ENCODE data around the gene CSH1. TPM values are rescaled to one million over a fixed set of nuclear protein-coding genes. Genes with fewer than 3 reads are reported as not detected.
"Not testable (repeated sequence)": the region's sequence is repeated elsewhere in the genome, so short reads cannot be mapped to it uniquely, and the experiment has no call there.

The CSH1 gene
- total RNA-seq, result not detected

- ATAC-seq; DNase-seq; H3K4me1 Mint-ChIP-seq; H3K27ac Mint-ChIP-seq; H3K36me3 Mint-ChIP-seq; H3K9me3 Mint-ChIP-seq (ENCODE audit: low read depth); H3K4me3 Mint-ChIP-seq: not testable (repeated sequence)
- CTCF ChIA-PET, result interaction anchor here (1.0 to 1.6 kb wide), 2 partner anchors 8 to 83 kb away, joined by 3 to 4 read pairs; no protein-coding TSS in a partner anchor
- peaks cover 21% of the 10 kb centered on the region for H3K27me3 Mint-ChIP-seq
Measured at GRCh38 chr17:63896524-63897354, at the start of gene CSH1. TSS of gene CSH1 (minus strand) at chr17:63896574. CDS start at chr17:63896511, 63 bp downstream.

- Mint-ChIP-seq H3K4me1 (peaks cover 19% of the 10 kb centered on the region), H3K27me3 (peaks cover 24% of the 10 kb centered on the region), H3K9me3 (ENCODE audit: low read depth) (no peaks in the 10 kb centered on the region), H3K36me3 (no peaks in the 10 kb centered on the region), H3K27ac (peak overlapping the region; percentile 62), H3K4me3 (no peak overlapping the region)
- peak; percentile 24 for ATAC-seq
- no peak for DNase-seq
- CTCF ChIA-PET, result interaction anchor here (0.7 to 3.1 kb wide), 39 partner anchors 9 to 452 kb away, joined by 3 to 77 read pairs (median 7); partner anchors contain the start of genes CD79B, CSHL1, ERN1 and GH1
Measured at GRCh38 chr17:63945784-63946439, 49.5 kb upstream of the CSH1 start.

- no peaks in the 10 kb centered on the region for H3K9me3 Mint-ChIP-seq (ENCODE audit: low read depth)
- CTCF ChIA-PET, result interaction anchor here (1.4 to 3.1 kb wide), 8 partner anchors 10 to 84 kb away, joined by 3 to 77 read pairs (median 16); partner anchors contain the start of genes CD79B and GH1
- no peak overlapping the region for H3K4me3 Mint-ChIP-seq
- ATAC-seq (no peak), DNase-seq (no peak)
- peaks cover 24% of the 10 kb centered on the region for H3K27me3 Mint-ChIP-seq
- no peak overlapping the region for H3K27ac Mint-ChIP-seq
- H3K4me1 Mint-ChIP-seq, result peaks cover 19% of the 10 kb centered on the region
- H3K36me3 Mint-ChIP-seq, result no peaks in the 10 kb centered on the region
Measured at GRCh38 chr17:63944736-63945499, 48.5 kb upstream of the CSH1 start.

- H3K36me3 Mint-ChIP-seq, result no peaks in the 10 kb centered on the region
- H3K27ac Mint-ChIP-seq, result no peak overlapping the region
- CTCF ChIA-PET, result interaction anchor here (1.2 to 1.5 kb wide), 2 partner anchors 11 to 82 kb away, joined by 3 read pairs; no protein-coding TSS in a partner anchor
- no peaks in the 10 kb centered on the region for H3K9me3 Mint-ChIP-seq (ENCODE audit: low read depth)
- ATAC-seq (no peak), DNase-seq (no peak)
- H3K27me3 Mint-ChIP-seq, result peaks cover 24% of the 10 kb centered on the region
- H3K4me1 Mint-ChIP-seq, result peaks cover 22% of the 10 kb centered on the region
- H3K4me3 Mint-ChIP-seq, result no peak overlapping the region
Measured at GRCh38 chr17:63943745-63944144, 47.4 kb upstream of the CSH1 start.

GRCh38 chr17:63942309-63942985 is 46.1 kb upstream of the CSH1 start:
- Mint-ChIP-seq H3K9me3 (ENCODE audit: low read depth) (no peaks in the 10 kb centered on the region), H3K4me1 (peaks cover 24% of the 10 kb centered on the region), H3K36me3 (no peaks in the 10 kb centered on the region), H3K27me3 (peaks cover 20% of the 10 kb centered on the region), H3K27ac (no peak overlapping the region), H3K4me3 (no peak overlapping the region)
- CTCF ChIA-PET, result interaction anchor here (0.7 kb wide), 1 partner anchor 25 kb away, joined by 3 read pairs; no protein-coding TSS in a partner anchor
- ATAC-seq, result no peak
- DNase-seq, result no peak

- CTCF ChIA-PET, result interaction anchor here (1.7 kb wide), 1 partner anchor 49 kb away, joined by 3 read pairs; no protein-coding TSS in a partner anchor
- H3K9me3 Mint-ChIP-seq (ENCODE audit: low read depth), result no peaks in the 10 kb centered on the region
- H3K27ac Mint-ChIP-seq, result no peak overlapping the region
- no peak overlapping the region for H3K4me3 Mint-ChIP-seq
- peaks cover 19% of the 10 kb centered on the region for H3K4me1 Mint-ChIP-seq
- ATAC-seq, result no peak
- no peak for DNase-seq
- H3K27me3 Mint-ChIP-seq, result peaks cover 20% of the 10 kb centered on the region
- H3K36me3 Mint-ChIP-seq, result no peaks in the 10 kb centered on the region
Measured at GRCh38 chr17:63941751-63942150, 45.4 kb upstream of the CSH1 start.

- Mint-ChIP-seq H3K9me3 (ENCODE audit: low read depth) (no peaks in the 10 kb centered on the region), H3K27ac (no peak overlapping the region), H3K4me1 (peaks cover 13% of the 10 kb centered on the region), H3K4me3 (no peak overlapping the region), H3K27me3 (peaks cover 24% of the 10 kb centered on the region), H3K36me3 (no peaks in the 10 kb centered on the region)
- CTCF ChIA-PET, result interaction anchor here (1.7 kb wide), 1 partner anchor 50 kb away, joined by 3 read pairs; no protein-coding TSS in a partner anchor
- ATAC-seq (no peak), DNase-seq (no peak)
Measured at GRCh38 chr17:63941162-63941561, 44.8 kb upstream of the CSH1 start.

GRCh38 chr17:63940584-63940983 is 44.2 kb upstream of the CSH1 start:
- H3K27me3 Mint-ChIP-seq, result peaks cover 26% of the 10 kb centered on the region
- ATAC-seq, result no peak
- CTCF ChIA-PET, result interaction anchor here (1.1 to 1.7 kb wide), 3 partner anchors 10 to 193 kb away, joined by 3 to 4 read pairs (median 3); no protein-coding TSS in a partner anchor
- H3K4me3 Mint-ChIP-seq, result no peak overlapping the region
- peaks cover 7% of the 10 kb centered on the region for H3K4me1 Mint-ChIP-seq
- no peak for DNase-seq
- H3K27ac Mint-ChIP-seq, result no peak overlapping the region
- no peaks in the 10 kb centered on the region for H3K9me3 Mint-ChIP-seq (ENCODE audit: low read depth)
- no peaks in the 10 kb centered on the region for H3K36me3 Mint-ChIP-seq

- no peak for ATAC-seq
- H3K4me1 Mint-ChIP-seq, result peaks cover 4% of the 10 kb centered on the region
- H3K4me3 Mint-ChIP-seq, result no peak overlapping the region
- H3K9me3 Mint-ChIP-seq (ENCODE audit: low read depth), result no peaks in the 10 kb centered on the region
- CTCF ChIA-PET, result interaction anchor here (1.1 to 1.7 kb wide), 4 partner anchors 11 to 194 kb away, joined by 3 to 5 read pairs (median 4); no protein-coding TSS in a partner anchor
- no peak for DNase-seq
- H3K27me3 Mint-ChIP-seq, result peaks cover 27% of the 10 kb centered on the region
- H3K36me3 Mint-ChIP-seq, result no peaks in the 10 kb centered on the region
- no peak overlapping the region for H3K27ac Mint-ChIP-seq
Measured at GRCh38 chr17:63939884-63940283, 43.5 kb upstream of the CSH1 start.

- CTCF ChIA-PET, result interaction anchor here (1.1 to 1.7 kb wide), 3 partner anchors 11 to 194 kb away, joined by 3 to 5 read pairs (median 4); no protein-coding TSS in a partner anchor
- H3K36me3 Mint-ChIP-seq, result no peaks in the 10 kb centered on the region
- H3K4me1 Mint-ChIP-seq, result peaks cover 4% of the 10 kb centered on the region
- no peak for DNase-seq
- H3K27me3 Mint-ChIP-seq, result peaks cover 23% of the 10 kb centered on the region
- H3K4me3 Mint-ChIP-seq, result no peak overlapping the region
- H3K27ac Mint-ChIP-seq, result no peak overlapping the region
- ATAC-seq, result no peak
- H3K9me3 Mint-ChIP-seq (ENCODE audit: low read depth), result no peaks in the 10 kb centered on the region
Measured at GRCh38 chr17:63939401-63939800, 43.0 kb upstream of the CSH1 start.

GRCh38 chr17:63937920-63938319 is 41.5 kb upstream of the CSH1 start:
- no peak for ATAC-seq
- peaks cover 19% of the 10 kb centered on the region for H3K27me3 Mint-ChIP-seq
- no peak overlapping the region for H3K27ac Mint-ChIP-seq
- peaks cover 5% of the 10 kb centered on the region for H3K4me1 Mint-ChIP-seq
- no peak for DNase-seq
- CTCF ChIA-PET, result interaction anchor here (1.4 to 3.7 kb wide), 3 partner anchors 8 to 196 kb away, joined by 7 to 10 read pairs (median 7); no protein-coding TSS in a partner anchor
- H3K36me3 Mint-ChIP-seq, result no peaks in the 10 kb centered on the region
- no peak overlapping the region for H3K4me3 Mint-ChIP-seq
- no peaks in the 10 kb centered on the region for H3K9me3 Mint-ChIP-seq (ENCODE audit: low read depth)

GRCh38 chr17:63937319-63937718 is 40.9 kb upstream of the CSH1 start:
- no peaks in the 10 kb centered on the region for H3K36me3 Mint-ChIP-seq
- CTCF ChIA-PET, result interaction anchor here (1.2 to 3.7 kb wide), 5 partner anchors 9 to 196 kb away, joined by 3 to 10 read pairs (median 7); no protein-coding TSS in a partner anchor
- H3K9me3 Mint-ChIP-seq (ENCODE audit: low read depth), result no peaks in the 10 kb centered on the region
- peaks cover 10% of the 10 kb centered on the region for H3K4me1 Mint-ChIP-seq
- DNase-seq, result no peak
- H3K27ac Mint-ChIP-seq, result no peak overlapping the region
- peaks cover 15% of the 10 kb centered on the region for H3K27me3 Mint-ChIP-seq
- no peak overlapping the region for H3K4me3 Mint-ChIP-seq
- no peak for ATAC-seq

All from activated CD8-positive, alpha-beta memory T cell treated with anti-CD3 and anti-CD28 coated beads, Interleukin-2, amount 10 ng/mL, durations not matched to agents 7 days and 5 days (primary cell).